ENCODE measurements around the gene ZNF496.

ZNF496 gene

GRCh38 chr1:247328311-247328710, 3.4 kb downstream of the ZNF496 start:
- DNase-seq (ENCODE audit: low read depth, low spot score): no peak

DNA sequence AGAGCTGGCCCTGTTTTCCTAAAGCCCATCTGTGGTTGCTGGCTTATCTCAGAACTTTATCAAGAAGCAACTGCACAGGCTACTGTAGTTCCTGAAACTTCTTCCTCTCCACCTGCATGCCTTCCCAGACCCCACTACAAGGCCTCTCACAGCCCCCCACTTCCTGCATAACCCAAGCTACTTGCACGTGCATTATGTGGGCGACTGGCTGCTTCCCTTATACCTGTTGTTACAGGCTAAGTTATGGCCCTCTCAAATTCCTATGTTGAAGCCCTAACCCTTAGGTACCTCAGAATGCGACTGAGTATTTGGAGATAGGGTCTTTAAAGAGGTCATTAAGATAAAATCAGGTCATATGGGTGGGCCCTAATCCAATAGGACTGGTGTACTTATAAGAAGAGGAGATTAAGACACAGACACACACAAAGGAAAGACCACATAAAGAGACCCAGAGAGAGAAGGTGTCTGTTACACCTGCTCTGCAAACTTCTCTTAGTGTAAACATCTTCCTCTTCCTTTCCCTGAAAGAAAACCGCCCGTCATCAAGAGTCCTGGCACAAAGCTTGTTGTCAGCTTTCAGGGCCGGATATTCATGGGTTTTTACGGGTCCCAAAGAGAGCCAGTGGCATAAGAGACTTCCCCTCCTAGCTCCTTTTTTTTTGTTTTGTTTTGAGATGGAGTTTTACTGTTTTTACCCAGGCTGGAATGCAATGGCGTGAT, 5.1 kb downstream of the ZNF496 start:
- DNase-seq (ENCODE audit: low read depth, low spot score): no peak

- DNase-seq (ENCODE audit: low read depth, low spot score): no peak
Observed at GRCh38 chr1:247324923-247325322, 6.7 kb downstream of the ZNF496 start.

- no peak for DNase-seq (ENCODE audit: low read depth, low spot score)
Observed at GRCh38 chr1:247324204-247324787, 7.4 kb downstream of the ZNF496 start.

GRCh38 chr1:247322849-247323586, 8.6 kb downstream of the ZNF496 start:
- DNase-seq (ENCODE audit: low read depth, low spot score): no peak

DNA sequence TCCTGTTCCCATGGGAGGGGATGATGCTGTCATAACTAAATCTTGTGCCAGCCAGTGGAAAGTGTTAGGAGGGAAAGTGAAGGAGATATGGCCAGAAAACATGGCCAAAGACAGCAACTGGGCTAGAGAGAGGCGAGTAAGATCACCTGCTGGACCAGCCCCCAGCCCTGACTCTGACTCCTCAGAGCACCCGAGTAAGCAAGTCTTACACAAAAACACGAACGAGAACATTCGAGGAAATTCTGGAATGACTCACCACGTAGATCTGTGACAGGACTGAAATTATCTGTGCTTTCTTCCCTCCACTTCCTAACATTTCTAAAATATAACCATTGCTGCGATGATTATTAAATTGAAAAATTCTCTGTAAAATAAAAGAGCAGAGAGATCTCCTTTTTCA, 9.2 kb downstream of the ZNF496 start:
- DNase-seq (ENCODE audit: low read depth, low spot score): no peak

DNA sequence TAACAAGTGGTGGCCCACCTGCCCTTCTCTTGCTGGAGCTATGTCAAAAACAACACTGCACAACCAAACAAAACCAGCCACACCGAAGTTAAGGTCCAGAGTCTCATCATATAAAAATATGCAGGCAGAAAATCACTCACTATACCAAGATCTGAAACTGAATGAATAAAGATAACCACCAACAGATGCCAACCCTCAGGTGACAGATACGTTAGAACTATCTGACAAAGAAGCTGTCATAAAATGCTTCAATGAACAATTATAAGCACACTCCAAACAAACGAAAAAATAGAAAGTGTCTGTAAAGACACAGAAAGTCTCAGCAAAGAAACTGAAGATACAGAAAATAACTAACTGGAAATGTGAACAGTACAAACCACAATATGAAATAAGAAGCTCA, 14.0 kb downstream of the ZNF496 start:
- no peak for DNase-seq (ENCODE audit: low read depth, low spot score)

- no peak for DNase-seq (ENCODE audit: low read depth, low spot score)
Observed at GRCh38 chr1:247316590-247317197, 15.0 kb downstream of the ZNF496 start.

- no peak for DNase-seq (ENCODE audit: low read depth, low spot score)
Observed at GRCh38 chr1:247304031-247304430, 27.6 kb downstream of the ZNF496 start.

DNA sequence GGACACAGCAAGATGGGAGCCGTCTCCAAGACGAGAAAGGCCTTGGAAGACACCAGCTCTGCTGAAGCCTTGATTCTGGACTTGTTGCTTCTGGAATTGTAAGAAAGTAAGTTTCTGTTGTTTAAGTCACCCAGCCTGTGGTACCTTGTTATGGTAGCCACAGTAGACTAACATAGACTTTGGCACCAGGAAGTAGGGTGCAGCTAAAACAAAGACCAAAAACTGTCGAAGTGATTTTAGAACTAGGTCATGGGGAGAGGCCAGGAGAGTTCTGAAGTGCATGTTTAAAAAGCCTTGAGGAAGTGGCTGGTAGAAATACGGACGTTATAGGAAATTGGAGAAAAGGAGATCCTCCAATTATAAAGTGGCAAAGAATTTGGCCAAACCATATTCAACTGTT, 28.5 kb downstream of the ZNF496 start:
- DNase-seq (ENCODE audit: low read depth, low spot score): no peak

GRCh38 chr1:247301176-247301540, 30.5 kb downstream of the ZNF496 start:
- DNase-seq (ENCODE audit: low read depth, low spot score): no peak

DNA sequence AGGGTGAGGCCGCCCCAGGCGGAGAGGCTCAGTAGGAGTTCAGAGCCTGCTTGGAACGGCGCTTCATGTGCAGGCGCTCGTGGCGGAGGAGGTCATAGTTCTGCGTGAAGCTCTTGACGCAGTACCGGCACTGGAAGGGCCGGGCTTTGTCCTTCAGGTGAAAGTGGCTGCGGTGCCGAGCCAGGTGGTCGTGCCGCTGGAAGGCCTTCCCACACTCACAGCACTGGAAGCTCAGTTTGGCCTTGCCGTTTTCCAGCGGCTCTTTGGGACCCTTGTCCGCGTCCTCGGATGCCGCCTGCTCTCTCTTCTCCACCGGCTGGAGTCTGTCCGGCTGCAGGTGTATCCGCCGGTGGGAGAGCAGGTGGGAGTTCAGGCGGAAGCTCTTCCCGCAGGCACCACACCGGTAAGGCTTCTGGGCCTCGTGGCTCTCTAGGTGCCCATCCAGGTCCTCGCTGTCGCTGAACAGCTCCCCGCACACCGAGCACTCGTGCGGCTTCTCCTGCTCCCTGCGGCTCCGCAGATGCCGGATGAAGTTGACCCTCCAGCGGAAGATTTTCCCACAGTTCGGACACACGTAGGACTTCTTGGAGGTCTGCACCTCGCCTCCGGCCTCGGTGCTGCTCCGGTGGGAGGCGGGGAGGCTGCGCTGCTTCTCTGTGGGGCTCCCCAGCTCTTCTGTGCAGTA, 31.0 kb downstream of the ZNF496 start:
- DNase-seq (ENCODE audit: low read depth, low spot score): no peak

DNA sequence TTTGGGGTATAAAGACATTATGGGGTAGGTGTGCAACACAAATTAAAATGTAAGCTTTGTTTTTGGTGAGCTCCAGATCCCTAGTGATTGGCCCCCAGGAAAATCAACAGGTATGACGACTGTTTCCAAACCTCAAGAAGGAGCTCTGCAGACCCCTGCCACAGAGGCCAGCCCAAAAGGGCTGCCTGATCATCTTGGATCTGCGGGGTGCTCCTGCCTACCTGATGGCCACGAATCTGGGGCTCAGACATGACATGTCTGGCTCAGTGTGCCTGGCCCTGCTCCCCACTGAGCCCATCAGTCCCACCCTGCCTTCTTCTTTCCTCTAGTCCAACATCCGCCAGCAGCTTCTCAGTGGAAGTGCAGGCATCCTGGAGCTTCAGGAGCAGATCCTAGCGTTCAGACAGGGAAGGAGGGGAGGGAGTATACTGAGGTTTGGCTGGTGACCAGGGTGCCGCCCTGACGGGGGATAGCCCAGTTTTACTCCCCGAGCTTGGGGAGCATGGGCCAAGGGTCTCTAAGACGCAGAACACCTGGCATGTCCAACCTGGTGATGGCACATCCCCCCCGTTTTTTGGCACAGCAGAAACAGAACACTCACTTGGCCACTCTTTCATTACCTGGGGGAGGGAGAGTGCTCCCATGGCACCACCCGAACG, 31.8 kb downstream of the ZNF496 start:
- no peak for DNase-seq (ENCODE audit: low read depth, low spot score)

GRCh38 chr1:247298701-247299100, 33.0 kb downstream of the ZNF496 start:
- DNase-seq (ENCODE audit: low read depth, low spot score): no peak

GRCh38 chr1:247298124-247298481, 33.6 kb downstream of the ZNF496 start:
- no peak for DNase-seq (ENCODE audit: low read depth, low spot score)

DNA sequence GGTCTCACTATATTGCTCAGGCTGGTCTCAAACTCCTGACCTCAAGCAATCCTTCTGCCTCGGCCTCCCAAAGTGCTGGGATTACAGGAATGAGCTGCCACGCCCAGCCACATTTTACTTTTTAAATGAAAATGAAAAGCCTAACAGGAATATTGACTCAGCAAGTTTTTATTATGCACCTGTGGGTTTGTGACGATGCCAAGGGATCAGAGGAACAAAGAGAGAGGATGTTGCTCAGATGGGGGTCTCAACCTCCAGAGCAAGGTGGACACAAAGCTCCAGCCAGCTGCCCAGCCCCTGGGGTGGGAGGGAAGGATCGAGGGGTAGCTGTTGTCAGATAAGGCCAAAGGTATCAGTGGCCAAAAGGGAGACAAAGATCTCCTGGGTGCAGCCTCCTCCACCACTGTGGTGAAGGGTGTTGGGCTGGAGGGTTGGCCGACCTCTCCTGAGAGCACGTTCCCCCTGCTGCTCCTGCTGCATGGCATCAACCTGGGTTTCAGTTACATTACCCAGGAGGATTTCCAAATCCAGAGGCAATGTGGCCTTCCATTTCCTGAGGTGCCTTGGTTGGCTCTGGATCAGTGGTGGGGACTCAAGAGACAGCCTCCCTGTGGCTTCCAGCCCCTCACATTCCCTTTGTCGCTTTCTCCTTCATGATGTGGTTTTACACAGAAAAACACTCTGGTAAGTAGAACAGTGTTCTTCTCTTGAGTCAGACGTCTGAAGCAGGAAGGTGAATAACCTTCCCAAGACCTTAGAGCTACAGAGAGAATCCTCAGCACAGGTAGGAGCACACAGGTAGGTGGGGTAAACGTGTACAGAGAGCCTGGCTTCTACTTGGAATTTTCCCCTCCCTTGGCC, 34.2 kb downstream of the ZNF496 start:
- no peak for DNase-seq (ENCODE audit: low read depth, low spot score)

- no peak for DNase-seq (ENCODE audit: low read depth, low spot score)
Observed at GRCh38 chr1:247296599-247297180, 35.0 kb downstream of the ZNF496 start.

- no peak for DNase-seq (ENCODE audit: low read depth, low spot score)
Observed at GRCh38 chr1:247295746-247296145, 35.9 kb downstream of the ZNF496 start.

DNA sequence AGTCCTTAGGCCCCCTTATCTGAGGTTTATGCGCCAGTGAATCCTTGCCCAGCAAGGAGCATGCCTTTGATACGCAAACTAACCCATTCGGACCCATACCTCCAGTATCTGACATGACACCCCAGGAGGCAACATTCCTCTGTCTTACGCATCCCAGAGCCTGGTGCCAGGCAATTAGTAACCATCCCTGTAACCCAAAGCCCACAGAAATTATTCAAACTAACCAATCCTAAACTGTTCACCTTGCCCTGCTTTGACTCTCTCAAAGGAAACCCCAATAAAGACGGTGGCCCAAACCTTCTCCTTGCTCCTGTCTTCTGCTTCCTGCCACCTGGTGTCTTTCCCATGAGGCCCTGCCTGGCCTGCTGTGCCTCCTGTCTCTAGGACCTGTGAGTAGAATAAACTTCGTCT, 36.4 kb downstream of the ZNF496 start:
- DNase-seq (ENCODE audit: low read depth, low spot score): no peak

DNA sequence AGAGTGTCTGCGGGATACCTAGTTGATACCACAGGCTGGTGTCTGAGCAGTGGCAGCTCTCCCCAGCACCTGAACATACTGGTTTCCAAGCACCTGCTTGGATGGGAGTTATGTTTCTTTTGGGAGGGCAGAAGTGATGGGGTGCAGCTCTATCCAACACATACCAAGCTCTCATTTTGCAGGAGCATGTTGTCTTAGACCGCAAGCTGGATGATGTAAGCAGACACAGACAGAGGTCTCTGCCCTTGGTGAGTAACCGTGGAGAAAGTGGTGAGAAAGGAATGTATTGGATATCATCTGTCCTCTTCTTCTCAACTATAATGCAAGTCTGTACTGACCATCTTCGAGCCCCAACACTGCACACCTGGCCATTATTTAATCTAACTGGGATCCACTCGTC, 37.4 kb downstream of the ZNF496 start:
- no peak for DNase-seq (ENCODE audit: low read depth, low spot score)

Data from activated naive CD8-positive, alpha-beta T cell treated with anti-CD3 and anti-CD28 coated beads, Interleukin-2, amount 50 U/mL, for 16 hours (primary cell).